Ishikawa (cell line): ENCODE results near the gene COASY.

Experiments used
- CEBPB ChIP-seq: IDR thresholded peaks from 2 replicates; pipeline ENCODE4 v1.6.1; 2012
- CREB1 ChIP-seq: IDR thresholded peaks from 2 replicates; pipeline ENCODE4 v1.6.1; 2012; ENCODE audit warnings: low read depth
- EGR1 ChIP-seq: IDR thresholded peaks from 2 replicates; pipeline ENCODE4 v1.6.1; 2012
- EP300 ChIP-seq: IDR thresholded peaks from 2 replicates; pipeline ENCODE4 v1.6.1; 2012; ENCODE audit warnings: borderline replicate concordance
- FOXM1 ChIP-seq: IDR thresholded peaks from 2 replicates; pipeline ENCODE4 v1.6.1; 2012; ENCODE audit warnings: low read depth, borderline replicate concordance
- TEAD4 ChIP-seq: IDR thresholded peaks from 2 replicates; pipeline ENCODE4 v1.6.1; 2012
- USF1 ChIP-seq: IDR thresholded peaks from 2 replicates; pipeline ENCODE4 v1.6.1; 2012
- YY1 ChIP-seq: IDR thresholded peaks from 2 replicates; pipeline ENCODE4 v1.6.1; 2012; ENCODE audit warnings: low read depth
- ZBTB7A ChIP-seq: IDR thresholded peaks from 2 replicates; pipeline ENCODE4 v1.6.1; 2012; ENCODE audit warnings: low read depth
- TF ChIP-seq, protein P1 (sequence below): IDR thresholded peaks from 2 replicates; pipeline ENCODE4 v1.6.1; 2012; ENCODE audit warnings: low read depth, mild to moderate bottlenecking

DNA sequence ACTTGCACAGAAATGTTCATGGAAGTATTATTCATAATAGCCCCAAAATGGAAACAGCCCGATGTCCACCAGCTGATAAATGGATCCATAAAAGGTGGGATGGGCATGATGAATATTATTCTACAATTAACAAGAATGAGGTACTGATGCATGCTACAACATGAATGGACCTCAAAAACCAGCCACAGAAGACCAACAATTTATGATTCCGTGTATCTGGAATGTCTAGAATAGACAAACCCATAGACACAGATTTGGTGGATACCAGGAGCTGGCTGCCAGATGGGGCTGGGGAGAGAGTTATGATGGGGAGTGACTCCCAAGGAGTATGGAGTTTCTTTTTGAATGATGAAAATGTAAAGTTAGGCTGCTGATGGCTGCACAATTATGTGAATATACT is 36.7 kb upstream of the COASY start:
- TF ChIP-seq ZBTB7A (no peak), USF1 (no peak), CEBPB (no peak), CREB1 (no peak), FOXM1 (no peak), EP300 (no peak), EGR1 (no peak), YY1 (no peak), TEAD4 (no peak)
- TF ChIP-seq, protein P1, sequence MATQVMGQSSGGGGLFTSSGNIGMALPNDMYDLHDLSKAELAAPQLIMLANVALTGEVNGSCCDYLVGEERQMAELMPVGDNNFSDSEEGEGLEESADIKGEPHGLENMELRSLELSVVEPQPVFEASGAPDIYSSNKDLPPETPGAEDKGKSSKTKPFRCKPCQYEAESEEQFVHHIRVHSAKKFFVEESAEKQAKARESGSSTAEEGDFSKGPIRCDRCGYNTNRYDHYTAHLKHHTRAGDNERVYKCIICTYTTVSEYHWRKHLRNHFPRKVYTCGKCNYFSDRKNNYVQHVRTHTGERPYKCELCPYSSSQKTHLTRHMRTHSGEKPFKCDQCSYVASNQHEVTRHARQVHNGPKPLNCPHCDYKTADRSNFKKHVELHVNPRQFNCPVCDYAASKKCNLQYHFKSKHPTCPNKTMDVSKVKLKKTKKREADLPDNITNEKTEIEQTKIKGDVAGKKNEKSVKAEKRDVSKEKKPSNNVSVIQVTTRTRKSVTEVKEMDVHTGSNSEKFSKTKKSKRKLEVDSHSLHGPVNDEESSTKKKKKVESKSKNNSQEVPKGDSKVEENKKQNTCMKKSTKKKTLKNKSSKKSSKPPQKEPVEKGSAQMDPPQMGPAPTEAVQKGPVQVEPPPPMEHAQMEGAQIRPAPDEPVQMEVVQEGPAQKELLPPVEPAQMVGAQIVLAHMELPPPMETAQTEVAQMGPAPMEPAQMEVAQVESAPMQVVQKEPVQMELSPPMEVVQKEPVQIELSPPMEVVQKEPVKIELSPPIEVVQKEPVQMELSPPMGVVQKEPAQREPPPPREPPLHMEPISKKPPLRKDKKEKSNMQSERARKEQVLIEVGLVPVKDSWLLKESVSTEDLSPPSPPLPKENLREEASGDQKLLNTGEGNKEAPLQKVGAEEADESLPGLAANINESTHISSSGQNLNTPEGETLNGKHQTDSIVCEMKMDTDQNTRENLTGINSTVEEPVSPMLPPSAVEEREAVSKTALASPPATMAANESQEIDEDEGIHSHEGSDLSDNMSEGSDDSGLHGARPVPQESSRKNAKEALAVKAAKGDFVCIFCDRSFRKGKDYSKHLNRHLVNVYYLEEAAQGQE: no peak
